GM18508 (cell line): ENCODE data around the gene FRZB.

Experiments used
- ATAC-seq: cut with Tn5 transposase; IDR thresholded peaks from one replicate; pipeline ENCODE4 v1.9.1; 2021; ENCODE audit warnings: moderate number of reproducible peaks; ENCODE audit not compliant: insufficient read depth, unreplicated experiment

The FRZB gene

DNA sequence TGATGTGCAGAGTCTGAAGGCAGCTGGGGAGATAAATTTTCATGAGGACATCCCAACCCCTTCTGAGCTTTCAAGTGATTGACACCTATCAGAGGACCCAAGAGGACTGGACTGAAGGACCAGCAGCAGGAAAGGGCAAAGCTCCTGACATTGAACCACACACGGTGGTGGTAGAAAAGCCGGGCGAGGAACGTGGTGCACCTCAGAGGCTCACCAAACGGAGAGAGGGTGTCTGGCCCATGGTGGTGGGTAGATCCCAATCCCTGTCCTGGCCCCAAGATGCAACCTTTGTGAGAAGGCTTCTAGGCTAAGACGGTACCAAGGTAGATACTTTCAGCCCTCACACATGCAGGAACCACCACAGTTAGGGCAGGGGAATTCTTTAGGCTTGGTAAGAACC, 52.1 kb downstream of the FRZB start:
- no peak for ATAC-seq

DNA sequence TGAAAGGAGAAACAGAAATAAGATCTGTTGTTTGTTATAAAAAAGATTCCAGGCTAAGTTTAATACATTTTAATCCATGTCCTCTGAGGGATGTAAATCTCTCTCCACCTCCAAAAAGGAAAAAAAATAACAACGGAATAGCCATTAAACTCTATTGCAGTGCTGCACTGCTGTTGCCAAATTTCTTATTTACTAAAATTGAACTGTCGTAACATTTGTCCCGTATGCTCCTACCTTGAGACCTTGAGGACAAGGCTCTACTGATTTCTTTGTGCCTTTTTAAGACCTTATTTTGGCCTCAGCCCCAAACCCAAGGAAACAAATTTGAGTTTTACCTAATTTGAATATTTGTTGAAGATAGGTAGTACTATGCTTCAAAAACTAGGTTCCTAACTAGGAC, 56.4 kb downstream of the FRZB start:
- ATAC-seq = no peak

DNA sequence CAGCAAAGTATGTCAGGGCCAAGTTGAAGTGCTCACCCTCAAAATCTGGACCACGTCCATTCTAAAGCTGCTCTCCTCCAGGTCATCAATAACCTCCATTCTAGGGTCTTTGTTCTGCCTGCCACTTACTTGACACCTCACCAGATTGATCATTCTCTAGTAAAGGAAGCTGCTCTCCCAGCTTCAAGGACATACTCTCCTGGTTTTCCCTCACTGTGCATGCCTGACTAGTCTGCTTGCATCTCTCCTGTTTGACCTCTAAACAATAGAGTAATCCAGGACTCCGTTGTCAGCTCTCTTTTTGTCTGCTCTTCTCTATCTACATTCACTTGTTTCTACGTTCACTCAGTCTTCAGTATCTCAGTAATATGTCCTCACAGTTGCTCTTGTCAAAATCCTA, 59.1 kb downstream of the FRZB start:
- ATAC-seq = no peak

DNA sequence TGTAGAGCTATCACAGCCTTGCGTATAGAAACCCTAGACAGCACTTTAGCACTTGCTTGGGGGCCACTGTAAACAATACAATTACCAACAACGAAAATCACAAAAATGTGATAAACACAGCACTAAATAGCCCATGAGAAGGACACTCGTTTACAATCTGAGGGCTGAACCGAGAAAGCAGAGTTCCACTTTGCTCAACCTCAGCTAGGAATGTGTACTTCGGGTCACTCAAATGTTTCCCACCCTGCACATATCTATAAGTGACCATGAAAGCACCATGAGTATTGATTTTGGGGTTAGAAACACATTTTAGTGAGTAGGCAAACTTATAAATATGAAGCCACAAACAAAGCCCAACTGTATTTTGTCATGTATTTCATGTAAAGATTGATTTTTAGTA, 62.3 kb downstream of the FRZB start:
- ATAC-seq = no peak

DNA sequence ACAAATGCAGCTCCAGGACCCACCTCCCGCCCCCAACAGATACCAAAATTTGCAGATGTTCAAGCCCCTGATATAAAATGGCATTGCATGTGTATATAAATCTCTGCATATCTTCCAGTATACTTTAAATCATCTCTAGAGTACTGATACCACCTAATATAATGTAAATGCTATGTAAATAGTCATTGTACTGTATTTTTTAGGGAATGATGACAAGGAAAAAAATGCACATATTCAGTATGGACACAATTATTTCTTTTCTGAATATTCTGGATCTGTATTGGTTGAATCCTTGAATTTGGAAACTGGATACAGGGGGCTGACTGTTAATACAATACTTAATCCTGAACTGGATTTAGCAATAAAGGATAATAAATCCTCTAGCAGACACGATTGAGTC, 67.7 kb downstream of the FRZB start:
- ATAC-seq = no peak

DNA sequence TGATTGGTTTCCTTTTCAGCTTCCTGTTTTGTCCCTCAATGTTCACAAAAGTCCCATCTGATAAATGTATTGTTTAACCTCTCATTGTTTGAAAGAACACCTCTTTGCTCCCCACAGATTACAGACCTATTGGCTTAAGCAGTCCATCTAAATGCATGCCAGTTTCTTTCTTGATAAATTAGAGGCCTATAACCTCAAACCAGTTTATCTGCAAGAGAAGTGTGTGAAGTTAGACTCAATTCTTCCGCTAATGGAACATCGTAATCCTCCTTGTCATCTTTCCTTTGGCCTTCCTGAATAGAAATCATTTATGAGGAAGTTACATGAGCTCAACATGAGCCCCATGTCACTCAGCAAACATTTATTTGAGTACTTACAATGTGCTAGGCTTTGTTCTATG, 74.0 kb downstream of the FRZB start:
- no peak for ATAC-seq

DNA sequence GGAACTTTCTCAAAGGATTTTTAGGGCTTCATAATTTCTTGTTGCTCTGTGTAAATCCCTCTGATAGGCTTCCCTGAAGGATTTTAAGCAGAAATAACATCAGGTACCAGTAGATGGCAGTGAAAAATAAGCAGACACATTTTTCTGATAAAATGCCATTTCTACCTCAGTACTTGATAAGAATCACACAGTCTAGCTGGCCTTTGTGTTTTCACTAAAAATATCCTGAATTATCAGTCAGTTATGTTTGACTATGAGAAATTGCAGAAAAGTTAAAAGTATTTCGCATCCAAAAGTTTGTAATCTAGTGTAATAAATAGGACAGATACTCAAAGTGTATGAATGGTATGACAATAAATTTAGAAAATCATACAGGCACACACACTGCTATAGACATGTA, 81.7 kb downstream of the FRZB start:
- ATAC-seq = no peak

DNA sequence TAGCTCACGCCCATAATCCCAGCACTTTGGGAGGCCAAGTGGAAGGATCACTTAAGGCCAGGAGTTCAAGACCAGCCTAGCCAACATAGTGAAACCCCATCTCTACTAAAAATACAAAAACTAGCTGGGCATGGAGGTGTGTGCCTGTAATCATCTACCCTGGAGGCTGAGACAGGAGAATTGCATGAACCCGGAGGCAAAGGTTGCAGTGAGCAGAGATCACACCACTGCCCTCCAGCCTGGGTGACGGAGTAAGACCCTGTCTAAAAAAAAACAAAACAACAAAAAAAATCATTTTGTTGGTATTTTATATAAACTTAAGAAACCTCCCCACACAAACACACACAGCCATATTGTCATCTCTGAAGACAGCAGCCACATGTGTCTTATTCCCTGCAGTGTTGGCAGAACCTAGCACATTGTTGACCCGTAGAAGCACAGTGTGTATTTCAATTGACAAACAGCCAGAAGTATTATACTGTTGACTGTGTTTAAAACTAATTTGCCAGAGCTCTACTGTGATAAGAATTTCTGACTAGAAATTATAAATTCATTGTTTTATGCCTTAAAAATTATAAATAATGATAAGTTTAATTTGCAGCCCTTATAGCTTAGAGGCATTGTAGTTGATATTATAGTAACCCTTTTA, 82.3 kb downstream of the FRZB start:
- no peak for ATAC-seq
